Mononuclear cell (primary cell): ENCODE results near the gene MAMLD1. TPM values are rescaled to one million over a fixed set of nuclear protein-coding genes. Genes with fewer than 3 reads are reported as not detected.

Experiments used
- H3K27me3 ChIP-seq: 2 replicates; pipeline ENCODE4 v1.6.0; 2011; ENCODE audit warnings: low read length, control low read depth; ENCODE audit not compliant: insufficient read depth
- H3K4me1 ChIP-seq: 2 replicates; pipeline ENCODE4 v1.5.1; 2011; ENCODE audit warnings: mild to moderate bottlenecking, low read length, control low read depth; ENCODE audit not compliant: insufficient read depth
- H3K4me3 ChIP-seq: 2 replicates; pipeline ENCODE4 v1.5.1; 2011; ENCODE audit warnings: mild to moderate bottlenecking, low read length, moderate library complexity
- H3K9me3 ChIP-seq: 2 replicates; pipeline ENCODE4 v1.5.1; 2011; ENCODE audit warnings: low read depth, mild to moderate bottlenecking, control low read depth, low read length
- total RNA-seq: library from RNA; depleted of rRNA; stranded (reverse); fragments of >200 nt; gene quantifications from one replicate; pipeline ENCODE4 v1.2.3, GENCODE V29; 2012

Gene MAMLD1
- total RNA-seq, 1 donor, result 0.10 TPM

DNA sequence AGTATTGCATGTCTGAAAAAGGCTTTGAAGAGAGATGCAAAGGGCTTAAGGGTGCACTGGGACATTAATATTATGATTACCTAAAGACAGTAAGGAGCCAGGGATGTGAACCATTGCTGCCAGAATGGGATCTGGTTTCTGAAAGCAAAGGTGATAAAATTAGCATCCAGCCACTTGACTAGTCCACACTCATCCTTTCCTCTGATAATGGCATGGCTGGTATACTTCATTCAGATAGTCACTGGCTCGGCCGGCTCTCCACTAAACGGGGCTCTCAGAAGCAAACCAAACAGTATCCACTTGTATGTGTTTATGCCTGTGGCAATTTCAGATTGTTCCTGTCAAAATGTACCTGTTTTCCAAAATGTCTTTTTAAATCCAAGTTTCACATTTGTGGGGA, 46.4 kb downstream of the MAMLD1 start:
- no peaks in the 10 kb centered on the region for H3K4me1 ChIP-seq
- no peaks in the 10 kb centered on the region for H3K27me3 ChIP-seq
- no peak overlapping the region for H3K4me3 ChIP-seq
- no peaks in the 10 kb centered on the region for H3K9me3 ChIP-seq

DNA sequence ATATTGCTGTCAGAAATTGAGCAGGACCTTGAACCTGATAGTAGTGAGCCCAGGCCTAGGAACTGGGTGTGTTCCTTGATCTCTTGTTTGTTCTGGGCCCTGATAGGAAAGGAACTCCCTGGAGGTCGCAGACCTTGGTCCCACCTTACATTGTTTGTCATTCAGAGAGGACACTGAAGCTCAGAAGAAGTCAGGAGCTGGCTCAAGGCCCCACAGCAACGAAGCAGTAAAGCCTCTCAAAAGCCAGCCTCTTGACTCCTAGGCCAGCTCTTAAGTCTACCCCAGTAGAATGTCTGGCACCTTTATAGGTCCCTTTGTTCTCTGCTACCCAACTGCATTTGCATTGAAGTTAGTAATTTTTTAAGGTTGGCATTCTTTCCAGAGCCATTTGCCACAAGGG, 46.8 kb downstream of the MAMLD1 start:
- no peaks in the 10 kb centered on the region for H3K27me3 ChIP-seq
- H3K9me3 ChIP-seq, result no peaks in the 10 kb centered on the region
- H3K4me3 ChIP-seq, result no peak overlapping the region
- H3K4me1 ChIP-seq, result no peaks in the 10 kb centered on the region

DNA sequence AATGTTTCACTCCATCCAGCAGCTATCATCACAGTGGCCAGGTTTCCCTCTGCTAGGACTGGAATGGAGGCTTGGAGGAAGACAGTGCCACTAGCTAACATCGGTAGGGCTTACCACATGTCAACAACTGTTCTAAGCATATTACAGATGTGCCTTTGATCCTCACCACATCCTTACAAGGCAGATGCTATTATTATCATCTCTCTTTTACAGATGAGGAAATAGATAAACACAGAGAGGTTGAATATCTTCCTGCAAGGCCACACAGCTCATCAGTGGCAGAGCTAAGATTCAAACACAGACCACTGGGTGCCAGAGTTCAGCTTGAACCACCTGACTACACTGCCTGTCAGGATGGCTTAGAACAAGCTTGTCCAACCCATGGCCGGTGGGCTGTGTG, 47.4 kb downstream of the MAMLD1 start:
- H3K4me3 ChIP-seq, result no peak overlapping the region
- no peaks in the 10 kb centered on the region for H3K9me3 ChIP-seq
- H3K27me3 ChIP-seq, result no peaks in the 10 kb centered on the region
- no peaks in the 10 kb centered on the region for H3K4me1 ChIP-seq

DNA sequence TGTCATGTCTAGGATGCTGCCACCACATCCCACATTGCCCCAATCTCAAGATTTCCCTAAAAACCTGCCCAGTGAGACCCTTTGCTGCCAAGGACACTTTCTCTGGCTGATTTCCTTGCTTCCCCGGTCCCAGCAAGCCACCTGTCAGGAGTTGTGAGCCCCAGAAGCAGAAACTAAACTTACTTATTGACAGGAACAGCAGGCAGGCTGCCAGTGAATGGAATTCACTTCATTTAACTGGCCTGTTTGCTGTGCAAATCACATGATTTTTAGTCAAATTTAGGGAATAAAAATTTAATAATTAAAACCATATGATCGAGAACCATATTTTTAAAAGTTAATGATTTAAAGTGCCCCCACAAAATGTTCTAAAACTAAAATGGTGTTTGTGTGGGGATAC, 48.5 kb downstream of the MAMLD1 start:
- Histone ChIP-seq H3K27me3 (no peaks in the 10 kb centered on the region), H3K4me1 (no peaks in the 10 kb centered on the region), H3K9me3 (no peaks in the 10 kb centered on the region), H3K4me3 (no peak overlapping the region)

DNA sequence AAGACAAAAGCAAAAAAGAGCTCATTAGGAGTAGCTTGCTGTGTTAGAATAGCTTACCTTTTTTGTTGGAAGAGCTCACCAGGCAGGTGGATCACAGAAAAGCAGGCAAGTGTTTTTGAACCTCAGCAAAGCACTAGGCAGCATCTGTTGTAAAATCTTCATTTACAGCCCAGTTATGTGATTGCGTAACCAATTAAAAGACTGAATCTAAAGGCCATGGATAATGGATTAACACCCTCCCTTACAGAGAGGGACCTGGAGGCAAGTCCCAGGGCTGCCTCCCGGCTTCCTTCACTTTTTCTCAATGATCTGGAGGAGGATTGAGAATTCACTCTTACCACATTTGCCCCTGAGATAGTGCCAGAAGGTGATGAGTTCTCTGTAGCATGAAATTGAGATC, 51.1 kb downstream of the MAMLD1 start:
- Histone ChIP-seq H3K27me3 (no peaks in the 10 kb centered on the region), H3K4me1 (no peaks in the 10 kb centered on the region), H3K9me3 (no peaks in the 10 kb centered on the region), H3K4me3 (no peak overlapping the region)

DNA sequence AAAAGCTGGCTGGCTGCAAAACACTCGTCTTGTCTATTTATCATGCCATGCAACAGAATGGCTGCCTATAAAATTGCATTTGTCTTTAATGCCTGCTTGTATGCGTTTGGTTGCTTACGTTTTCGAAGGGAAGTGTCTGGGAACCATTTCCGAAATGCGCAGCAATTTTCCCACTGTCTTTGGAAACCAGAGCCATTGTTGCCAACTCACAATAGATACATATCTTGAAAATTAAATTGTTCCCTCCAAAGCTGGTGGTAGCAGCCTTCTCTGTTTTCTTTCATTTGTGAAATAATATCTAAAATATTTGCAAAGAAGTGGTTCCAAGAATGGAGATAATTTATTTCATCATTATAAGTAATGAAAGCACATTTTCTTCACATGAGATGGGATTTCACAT, 53.4 kb downstream of the MAMLD1 start:
- H3K4me1 ChIP-seq, result no peaks in the 10 kb centered on the region
- H3K9me3 ChIP-seq, result no peaks in the 10 kb centered on the region
- H3K4me3 ChIP-seq, result no peak overlapping the region
- H3K27me3 ChIP-seq, result no peaks in the 10 kb centered on the region

DNA sequence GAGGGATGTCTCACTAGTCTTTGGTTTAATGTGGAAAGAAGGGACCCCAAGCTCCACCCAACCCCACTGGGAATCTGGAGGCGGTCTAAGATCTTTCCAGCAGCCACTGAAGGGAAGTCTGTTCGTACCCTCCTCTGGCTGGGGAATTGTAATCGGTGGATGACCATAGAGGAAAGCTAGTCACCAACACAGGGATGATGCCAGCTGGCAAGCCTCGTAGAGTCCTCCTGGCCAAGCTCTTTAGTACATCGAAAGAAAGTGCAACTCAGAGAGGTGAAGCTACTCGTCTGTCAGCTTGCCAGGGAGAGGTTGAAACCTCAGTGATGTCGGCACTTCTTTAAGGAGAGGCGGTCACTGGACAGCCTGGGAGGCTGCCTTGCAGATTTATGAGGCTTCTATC, 58.7 kb downstream of the MAMLD1 start:
- no peaks in the 10 kb centered on the region for H3K4me1 ChIP-seq
- H3K27me3 ChIP-seq, result no peaks in the 10 kb centered on the region
- H3K9me3 ChIP-seq, result no peaks in the 10 kb centered on the region
- no peak overlapping the region for H3K4me3 ChIP-seq

DNA sequence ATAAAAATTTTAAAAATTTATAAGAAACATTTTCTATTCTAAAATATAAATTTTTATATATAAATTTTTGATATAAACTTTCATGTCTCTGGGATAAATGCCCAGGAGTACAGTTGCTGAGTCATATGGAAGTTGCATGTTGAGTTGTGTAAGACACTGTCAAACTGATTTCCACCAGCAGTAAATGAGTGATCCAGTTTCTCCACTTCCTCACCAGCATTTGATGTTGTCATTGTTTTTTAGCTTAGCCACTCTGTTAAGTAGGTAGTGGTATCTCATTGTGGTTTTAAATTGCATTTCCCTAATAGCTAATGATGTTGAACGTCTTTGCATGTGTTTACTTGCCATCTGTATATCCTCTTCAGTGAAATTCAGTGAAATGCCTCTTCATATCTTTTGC, 66.5 kb downstream of the MAMLD1 start:
- H3K4me3 ChIP-seq, result no peak overlapping the region
- H3K27me3 ChIP-seq, result no peaks in the 10 kb centered on the region
- peaks cover 7% of the 10 kb centered on the region for H3K4me1 ChIP-seq
- H3K9me3 ChIP-seq, result no peaks in the 10 kb centered on the region

DNA sequence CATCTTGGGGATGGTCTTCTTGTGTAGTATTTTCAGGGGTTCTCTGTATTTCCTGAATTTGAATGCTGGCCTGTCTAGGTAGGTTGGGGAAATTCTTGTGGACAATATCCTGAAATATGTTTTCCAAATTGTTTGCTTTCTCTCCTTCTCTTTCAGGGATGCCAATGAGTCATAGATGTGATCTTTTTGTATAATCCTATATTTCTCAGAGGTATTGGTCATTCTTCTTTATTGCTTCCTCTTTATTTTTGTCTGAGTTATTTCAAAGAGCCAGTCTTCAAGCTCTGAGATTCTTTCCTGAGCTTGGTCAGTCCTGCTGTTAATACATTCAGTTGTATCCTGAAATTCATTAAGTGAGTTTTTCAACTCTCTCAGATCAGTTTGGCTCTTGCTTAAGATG, 73.1 kb downstream of the MAMLD1 start:
- Histone ChIP-seq H3K4me1 (no peaks in the 10 kb centered on the region), H3K4me3 (no peak overlapping the region), H3K27me3 (no peaks in the 10 kb centered on the region), H3K9me3 (no peaks in the 10 kb centered on the region)

DNA sequence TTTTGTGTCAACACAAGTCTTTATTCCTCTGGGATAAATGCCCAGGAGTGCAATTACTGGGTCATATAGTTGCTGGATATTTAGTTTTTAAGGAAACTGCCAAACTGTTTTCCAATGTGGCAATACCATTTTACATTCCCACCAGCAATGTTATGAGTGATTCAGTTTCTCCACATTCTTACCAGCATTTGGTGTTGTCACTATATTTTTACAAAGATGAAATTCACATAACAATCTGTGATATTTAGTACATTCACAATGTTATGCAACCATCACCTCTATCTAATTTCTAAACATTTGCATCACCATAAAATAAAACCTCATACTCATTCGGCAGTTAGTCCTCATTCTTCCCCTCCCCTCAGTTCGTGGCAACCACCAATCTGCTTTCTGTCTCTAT, 75.0 kb downstream of the MAMLD1 start:
- Histone ChIP-seq H3K9me3 (no peaks in the 10 kb centered on the region), H3K27me3 (no peaks in the 10 kb centered on the region), H3K4me1 (no peaks in the 10 kb centered on the region), H3K4me3 (no peak overlapping the region)

DNA sequence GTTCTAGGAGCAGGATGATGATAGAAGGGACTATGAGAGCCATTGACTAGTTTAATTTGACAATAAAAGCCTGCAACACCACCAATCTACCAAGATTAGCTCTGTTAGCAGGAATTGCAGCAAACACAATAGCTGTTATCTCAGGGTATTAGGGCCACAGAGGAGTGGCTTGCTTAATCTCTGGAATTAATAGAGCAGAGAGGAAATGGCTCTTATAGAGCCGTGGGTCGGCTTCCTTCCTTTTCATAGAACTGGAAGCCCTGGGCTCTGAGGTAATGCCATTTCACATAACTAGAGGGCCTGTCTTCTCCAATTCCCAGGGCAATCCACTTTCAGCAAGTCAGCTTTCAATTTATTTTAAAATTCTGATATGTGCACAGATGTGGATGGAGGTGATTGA, 83.0 kb downstream of the MAMLD1 start:
- Histone ChIP-seq H3K9me3 (no peaks in the 10 kb centered on the region), H3K4me3 (no peak overlapping the region), H3K27me3 (no peaks in the 10 kb centered on the region), H3K4me1 (peaks cover 17% of the 10 kb centered on the region)

DNA sequence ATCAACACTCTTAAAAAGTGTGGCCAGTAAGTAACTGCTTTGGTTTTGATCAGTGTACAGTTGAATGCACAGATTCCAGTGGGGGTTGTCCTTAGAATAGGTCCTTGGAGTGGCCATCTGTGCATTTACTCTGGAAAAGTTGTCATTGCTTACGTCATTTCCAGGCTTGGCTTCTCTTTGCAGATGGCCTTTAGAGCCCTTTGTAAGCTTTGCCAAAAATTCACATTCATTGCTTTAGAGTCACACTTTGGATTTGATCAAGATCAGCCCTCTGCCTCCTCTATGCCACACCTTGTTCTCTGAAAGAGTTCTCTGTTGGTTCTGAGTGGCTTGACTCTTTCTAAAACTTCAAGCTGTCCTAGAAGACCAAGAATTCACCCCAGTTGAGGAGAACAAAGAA, 83.9 kb downstream of the MAMLD1 start:
- H3K27me3 ChIP-seq, result no peaks in the 10 kb centered on the region
- peaks cover 17% of the 10 kb centered on the region for H3K4me1 ChIP-seq
- no peak overlapping the region for H3K4me3 ChIP-seq
- H3K9me3 ChIP-seq, result no peaks in the 10 kb centered on the region

DNA sequence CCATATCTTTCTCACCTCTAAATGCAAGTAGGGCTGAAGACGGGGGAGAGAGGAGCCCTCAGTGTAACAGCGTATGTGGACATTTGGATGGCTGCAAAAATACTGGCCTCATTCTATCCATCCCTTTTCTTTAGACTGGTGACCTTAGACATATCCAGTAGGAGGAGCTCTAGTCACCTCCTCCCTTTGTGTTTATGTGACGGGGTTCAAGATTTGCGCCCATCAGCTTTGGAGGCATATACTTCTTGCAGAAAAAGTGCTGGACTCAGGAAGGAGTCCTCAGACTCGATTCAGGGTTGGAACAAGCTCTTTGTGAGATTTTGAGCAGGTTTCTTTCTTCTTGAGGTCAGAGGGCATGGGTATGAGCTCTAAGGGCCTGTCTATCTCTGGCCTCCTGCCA, 86.2 kb downstream of the MAMLD1 start:
- Histone ChIP-seq H3K4me3 (no peak overlapping the region), H3K4me1 (peaks cover 17% of the 10 kb centered on the region), H3K9me3 (no peaks in the 10 kb centered on the region), H3K27me3 (no peaks in the 10 kb centered on the region)

DNA sequence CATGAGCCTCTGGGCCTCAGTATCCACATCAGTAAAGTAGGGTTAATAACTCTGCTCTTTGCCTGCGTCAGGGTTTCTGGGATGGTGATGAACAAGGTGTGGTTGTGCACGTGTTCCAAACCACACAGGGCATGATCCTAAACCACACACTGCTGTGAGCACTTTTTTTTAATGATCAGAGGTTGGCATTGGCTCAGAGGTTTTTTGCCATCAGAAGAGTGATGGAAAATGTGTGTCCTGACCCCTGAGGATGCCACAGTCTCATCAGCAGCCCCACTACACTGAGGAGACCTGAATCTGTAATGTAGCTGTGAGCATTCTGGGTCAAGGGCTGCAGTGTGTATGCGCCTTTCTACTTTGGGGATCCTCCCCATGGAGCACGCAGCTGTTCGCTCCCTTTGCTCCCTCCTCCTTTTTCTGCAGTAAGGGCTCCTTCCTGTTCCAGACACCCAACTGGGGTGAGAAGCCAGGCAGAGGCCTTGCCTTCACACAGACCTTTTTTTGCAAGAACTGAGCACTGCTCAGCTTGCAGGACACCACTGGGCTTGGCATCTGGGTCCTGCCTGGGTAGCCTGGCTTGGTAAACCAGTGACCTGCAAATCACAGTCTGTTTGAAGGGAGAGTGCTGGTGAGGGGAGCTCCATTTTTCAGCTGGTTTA, 87.5 kb downstream of the MAMLD1 start:
- peaks cover 17% of the 10 kb centered on the region for H3K4me1 ChIP-seq
- no peak overlapping the region for H3K4me3 ChIP-seq
- H3K27me3 ChIP-seq, result no peaks in the 10 kb centered on the region
- H3K9me3 ChIP-seq, result no peaks in the 10 kb centered on the region

DNA sequence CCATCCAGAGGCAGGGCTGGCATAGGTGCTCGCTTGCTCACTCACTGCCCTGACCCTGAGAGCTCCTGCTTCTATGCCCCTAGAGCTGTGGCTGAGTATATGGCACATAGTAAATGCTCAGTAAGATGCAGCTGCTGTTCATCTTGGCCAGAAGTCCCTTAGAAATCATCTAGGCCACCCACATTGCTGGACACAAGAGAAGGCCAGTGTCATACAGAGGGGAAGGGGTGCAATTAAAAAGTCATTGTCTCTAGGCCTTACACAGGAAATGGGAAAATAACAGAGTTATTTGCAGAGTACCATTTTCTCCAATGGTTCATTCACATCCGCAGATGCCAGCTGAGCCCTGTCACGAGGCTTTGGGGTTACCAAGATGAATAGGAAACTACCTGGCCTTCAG, 88.8 kb downstream of the MAMLD1 start:
- Histone ChIP-seq H3K9me3 (no peaks in the 10 kb centered on the region), H3K4me1 (peaks cover 9% of the 10 kb centered on the region), H3K4me3 (no peak overlapping the region), H3K27me3 (no peaks in the 10 kb centered on the region)

DNA sequence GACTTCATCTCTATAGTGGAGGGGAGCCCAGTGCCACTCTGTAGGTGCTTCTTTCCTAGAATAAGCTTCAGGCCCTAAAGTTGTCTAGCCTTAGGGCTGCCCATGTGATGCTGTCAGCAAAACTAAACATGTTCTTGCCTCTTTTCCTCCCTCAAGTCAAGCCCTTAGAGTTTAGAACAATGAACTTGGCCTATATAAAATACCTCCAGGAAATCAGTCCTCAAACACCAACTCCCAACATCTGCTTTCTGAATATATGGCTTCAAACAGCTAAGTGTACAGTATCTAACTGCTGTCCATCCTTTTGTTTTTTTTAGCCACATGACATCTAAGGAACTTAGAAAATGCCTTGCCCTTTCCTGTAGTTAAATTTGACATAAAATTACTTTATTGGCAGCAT, 91.0 kb downstream of the MAMLD1 start:
- Histone ChIP-seq H3K9me3 (no peaks in the 10 kb centered on the region), H3K4me1 (no peaks in the 10 kb centered on the region), H3K4me3 (no peak overlapping the region), H3K27me3 (no peaks in the 10 kb centered on the region)
